ENCODE measurements around the gene MRPS23. TPM values are rescaled to one million over a fixed set of nuclear protein-coding genes. Genes with fewer than 3 reads are reported as not detected.

The MRPS23 gene
- total RNA-seq, 1 experiment from 2014 or later = 97.5 TPM

DNA sequence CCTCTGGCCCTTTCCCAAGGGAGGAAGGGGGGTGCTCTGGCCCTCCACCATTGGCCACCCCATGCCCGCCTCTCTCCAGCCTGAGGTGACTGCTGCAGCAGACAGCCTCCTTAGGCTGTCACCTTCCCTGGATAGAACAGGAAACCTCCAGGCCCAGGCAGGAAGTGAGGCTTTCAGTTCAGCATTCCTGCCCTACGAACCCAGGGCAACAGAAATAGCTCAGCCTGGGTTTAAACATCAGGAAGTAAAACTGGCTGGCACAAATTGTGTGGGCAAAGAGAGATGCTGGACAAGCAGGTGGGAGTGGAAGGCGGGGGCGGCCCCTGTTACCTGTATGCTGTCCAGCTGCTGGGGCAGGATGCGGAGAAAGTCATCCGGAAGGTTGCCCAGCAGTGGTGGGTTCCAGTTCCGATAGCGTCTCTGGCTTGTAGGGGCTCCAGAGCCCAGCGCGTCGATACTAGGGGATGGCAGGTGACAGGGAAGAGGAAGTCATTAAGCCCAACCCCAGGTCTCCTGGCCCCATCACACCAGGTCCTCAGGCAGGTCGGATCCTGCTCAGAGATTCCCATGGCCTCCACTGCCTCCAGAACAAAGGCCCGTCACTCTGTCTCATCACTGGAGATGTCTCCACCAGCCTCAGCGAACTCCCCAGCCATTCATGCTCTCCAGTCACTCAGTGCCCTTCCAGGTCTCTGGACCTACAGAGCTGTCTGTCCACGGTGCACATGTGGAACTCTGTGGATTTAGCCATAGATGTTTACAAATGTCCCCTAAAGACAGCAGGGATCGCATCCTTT, 23.6 kb upstream of the MRPS23 start:
- POLR2A ChIA-PET (ENCODE audit: unreplicated experiment) = interaction anchor here (0.5 kb wide), 1 partner anchor 24 kb away, joined by 3 read pairs; the partner anchor contains the start of gene MRPS23
- no peak for ATAC-seq
- Histone ChIP-seq H3K4me3 (ENCODE audit: low read length) (no peak overlapping the region), H3K4me1 (ENCODE audit: insufficient read depth, low read length) (peaks cover 71% of the 10 kb centered on the region), H3K9me2 (replicated peaks; ENCODE audit: low read length) (no peaks in the 10 kb centered on the region), H3K9me3 (ENCODE audit: low read length) (no peaks in the 10 kb centered on the region), H4K20me1 (ENCODE audit: low read length) (no peaks in the 10 kb centered on the region), H3K79me2 (ENCODE audit: low read length) (peaks cover 4% of the 10 kb centered on the region; the same call in 1 of the 2 replicates), H3K9ac (ENCODE audit: low read length) (no peak overlapping the region), H3K4me2 (ENCODE audit: low read length) (no peak overlapping the region), H3F3A (ENCODE audit: low read length, unreplicated experiment) (no peaks in the 10 kb centered on the region), H3K27me3 (ENCODE audit: low read length) (no peaks in the 10 kb centered on the region), H3K27ac (ENCODE audit: low read length) (no peak overlapping the region), H3K36me3 (ENCODE audit: low read depth, low read length) (peaks cover 26% of the 10 kb centered on the region), H2AFZ (ENCODE audit: low read length) (no peak overlapping the region)
- TF ChIP-seq CTCF (conservative IDR thresholded peaks at IDR 0.05; ENCODE audit: low read depth, low read length) = no peak
- TF ChIP-seq EZH2 (IDR thresholded peaks at IDR 0.05; ENCODE audit: low read length, unreplicated experiment) = no peak
- TF ChIP-seq EZH2phosphoT487 (IDR thresholded peaks at IDR 0.05; ENCODE audit: borderline replicate concordance, low read length) = no peak
- intact Hi-C loops (cut with micrococcal nuclease) = loop anchor here (2.0 kb wide), 1 partner anchor 61 kb away; no protein-coding TSS in a partner anchor
- CTCF ChIA-PET = no interaction called here
- no peak for DNase-seq
- BruUV-seq (replicated peaks) = no TSS peak

DNA sequence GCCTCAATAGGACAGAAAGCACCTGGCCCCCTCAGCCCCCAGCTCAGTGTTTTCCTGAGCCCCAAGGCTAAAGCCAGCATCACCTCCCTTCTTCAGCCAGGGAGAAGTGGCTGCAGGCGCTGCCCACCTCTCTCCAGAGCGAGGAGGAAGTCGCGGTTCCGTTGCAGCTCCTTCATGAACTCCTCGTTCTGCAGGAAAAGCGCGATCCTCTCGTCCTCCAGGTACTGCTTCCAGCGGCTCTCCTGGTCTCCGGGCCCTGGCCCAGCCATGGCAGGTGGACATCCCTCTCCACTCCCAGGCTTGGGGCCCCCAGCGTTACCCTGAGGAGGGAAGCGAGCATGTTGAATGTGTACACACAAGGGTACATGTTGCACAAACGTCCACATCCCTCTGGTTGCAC, 22.7 kb upstream of the MRPS23 start:
- ATAC-seq (no peak), DNase-seq (no peak)
- Histone ChIP-seq H3K36me3 (ENCODE audit: low read depth, low read length) (peaks cover 21% of the 10 kb centered on the region), H4K20me1 (ENCODE audit: low read length) (no peaks in the 10 kb centered on the region), H3K4me2 (ENCODE audit: low read length) (no peak overlapping the region), H3K4me1 (ENCODE audit: insufficient read depth, low read length) (peaks cover 74% of the 10 kb centered on the region), H2AFZ (ENCODE audit: low read length) (no peak overlapping the region), H3K9me3 (ENCODE audit: low read length) (no peaks in the 10 kb centered on the region), H3K27ac (ENCODE audit: low read length) (no peak overlapping the region), H3K9ac (ENCODE audit: low read length) (no peak overlapping the region), H3K9me2 (replicated peaks; ENCODE audit: low read length) (no peaks in the 10 kb centered on the region), H3K4me3 (ENCODE audit: low read length) (no peak overlapping the region), H3F3A (ENCODE audit: low read length, unreplicated experiment) (no peaks in the 10 kb centered on the region), H3K27me3 (ENCODE audit: low read length) (no peaks in the 10 kb centered on the region), H3K79me2 (ENCODE audit: low read length) (no peaks in the 10 kb centered on the region)
- intact Hi-C loops (cut with micrococcal nuclease) = no loop called here
- ChIA-PET CTCF (interaction anchor here (0.6 kb wide), 1 partner anchor 274 kb away, joined by 3 read pairs; no protein-coding TSS in a partner anchor), POLR2A (ENCODE audit: unreplicated experiment) (no interaction called here)
- TF ChIP-seq EZH2 (IDR thresholded peaks at IDR 0.05; ENCODE audit: low read length, unreplicated experiment) (no peak), CTCF (conservative IDR thresholded peaks at IDR 0.05; ENCODE audit: low read depth, low read length) (no peak), EZH2phosphoT487 (IDR thresholded peaks at IDR 0.05; ENCODE audit: borderline replicate concordance, low read length) (no peak)
- no TSS peak for BruUV-seq (replicated peaks)

GRCh38 chr17:57871863-57872262, 22.0 kb upstream of the MRPS23 start:
- no peaks in the 10 kb centered on the region for H3K79me2 ChIP-seq (ENCODE audit: low read length)
- peaks cover 21% of the 10 kb centered on the region for H3K36me3 ChIP-seq (ENCODE audit: low read depth, low read length)
- no peak for TF ChIP-seq CTCF (conservative IDR thresholded peaks at IDR 0.05; ENCODE audit: low read depth, low read length)
- TF ChIP-seq EZH2phosphoT487 (IDR thresholded peaks at IDR 0.05; ENCODE audit: borderline replicate concordance, low read length) = no peak
- TF ChIP-seq EZH2 (IDR thresholded peaks at IDR 0.05; ENCODE audit: low read length, unreplicated experiment) = no peak
- H3K9ac ChIP-seq (ENCODE audit: low read length) = no peak overlapping the region
- BruUV-seq (replicated peaks) = no TSS peak
- H3K4me3 ChIP-seq (ENCODE audit: low read length) = no peak overlapping the region
- H2AFZ ChIP-seq (ENCODE audit: low read length) = no peak overlapping the region
- ChIA-PET CTCF (interaction anchor here (0.6 kb wide), 1 partner anchor 274 kb away, joined by 3 read pairs; no protein-coding TSS in a partner anchor), POLR2A (ENCODE audit: unreplicated experiment) (no interaction called here)
- H3K9me3 ChIP-seq (ENCODE audit: low read length) = no peaks in the 10 kb centered on the region
- no peaks in the 10 kb centered on the region for H3K27me3 ChIP-seq (ENCODE audit: low read length)
- no peaks in the 10 kb centered on the region for H4K20me1 ChIP-seq (ENCODE audit: low read length)
- DNase-seq (no peak), ATAC-seq (no peak)
- no peak overlapping the region for H3K27ac ChIP-seq (ENCODE audit: low read length)
- intact Hi-C loops (cut with micrococcal nuclease) = no loop called here
- H3K4me1 ChIP-seq (ENCODE audit: insufficient read depth, low read length) = peaks cover 73% of the 10 kb centered on the region
- no peak overlapping the region for H3K4me2 ChIP-seq (ENCODE audit: low read length)
- no peaks in the 10 kb centered on the region for H3K9me2 ChIP-seq (replicated peaks; ENCODE audit: low read length)
- no peaks in the 10 kb centered on the region for H3F3A ChIP-seq (ENCODE audit: low read length, unreplicated experiment)
